LNCaP clone FGC (cell line): ENCODE results near the gene COL23A1.

ENCODE experiments used
- DNase-seq: peaks from one replicate; pipeline ENCODE4 v3.0.0-alpha.2; 2011; ENCODE audit warnings: low read depth
- H3K4me3 ChIP-seq: 2 replicates; pipeline ENCODE4 v1.5.1; 2011; ENCODE audit warnings: mild to moderate bottlenecking, low read depth, low read length, control low read depth
- CTCF ChIP-seq: IDR thresholded peaks from 2 replicates; pipeline ENCODE4 v1.5.1; 2012; ENCODE audit warnings: mild to moderate bottlenecking; ENCODE audit not compliant: control insufficient read depth, insufficient read depth; ENCODE audit errors: extremely low read depth

COL23A1 gene

GRCh38 chr5:178331491-178331996 is 258.6 kb downstream of the COL23A1 start:
- no peak overlapping the region for H3K4me3 ChIP-seq
- DNase-seq: peak; percentile 87
- no peak for TF ChIP-seq CTCF

- no peak overlapping the region for H3K4me3 ChIP-seq
- TF ChIP-seq CTCF: no peak
- no peak for DNase-seq
These were observed 259.3 kb downstream of the COL23A1 start for GRCh38 chr5:178330791-178331404.

GRCh38 chr5:178328826-178329730 is 261.1 kb downstream of the COL23A1 start:
- no peak for DNase-seq
- TF ChIP-seq CTCF: no peak

GRCh38 chr5:178327931-178328711 is 262.1 kb downstream of the COL23A1 start:
- TF ChIP-seq CTCF: no peak
- H3K4me3 ChIP-seq: no peak overlapping the region
- DNase-seq: no peak

More at GRCh38 chr5:178328826-178329730, 261.1 kb downstream of the COL23A1 start:
- H3K4me3 ChIP-seq: no peak overlapping the region

GRCh38 chr5:178327446-178327845 is 262.7 kb downstream of the COL23A1 start:
- H3K4me3 ChIP-seq: no peak overlapping the region
- TF ChIP-seq CTCF: no peak
- DNase-seq: no peak

- no peak overlapping the region for H3K4me3 ChIP-seq
- DNase-seq: no peak
- no peak for TF ChIP-seq CTCF
These were observed 263.8 kb downstream of the COL23A1 start for GRCh38 chr5:178326374-178326715.
